GM12878 (cell line): ENCODE results near the gene MGLL. TPM values are rescaled to one million over a fixed set of nuclear protein-coding genes. Genes with fewer than 3 reads are reported as not detected.

ENCODE experiments used
- ATAC-seq: fragments of 200-7000 bp; cut with Tn5 transposase; 3 replicates; pipeline ENCODE4 v1.9.1; 2020; ENCODE audit warnings: mild to moderate bottlenecking, moderate library complexity
- BruUV-seq: library from RNA; stranded (reverse); fragments of 400-500 nt; replicated peaks from 2 replicates; lab custom pipeline; 2021; lab: Mats Ljungman, UMichigan
- CTCF ChIA-PET: fragments of 300-600 bp; sonication (Branson Sonifier 250); formaldehyde crosslinking; extraction: SDS; loops from one replicate; lab custom pipeline; 2021; ENCODE audit warnings: inconsistent platforms; lab: Yijun Ruan, JAX
- POLR2A ChIA-PET: fragments of 350-600 bp; formaldehyde crosslinking; extraction: SDS; loops from one replicate; lab custom pipeline; 2021; ENCODE audit warnings: inconsistent platforms; lab: Charles Lee
- RAD21 ChIA-PET: fragments of 300-600 bp; sonication (Branson Sonifier 250); formaldehyde crosslinking; loops from one replicate; lab custom pipeline; 2023; ENCODE audit warnings: antibody characterized with exemption; ENCODE audit not compliant: unreplicated experiment; lab: Charles Lee
- SMC1A ChIA-PET: fragments of 300-600 bp; sonication (Branson Sonifier 250); formaldehyde crosslinking; loops from one replicate; lab custom pipeline; 2023; ENCODE audit not compliant: unreplicated experiment, uncharacterized antibody; lab: Charles Lee
- DNase-seq: peaks from one replicate; pipeline ENCODE4 v3.0.0-alpha.2; 2011; ENCODE audit warnings: low read depth, low spot score
- FAIRE-seq: peaks from 3 replicates; lab custom pipeline; 2011; peaks lifted over from hg19 to GRCh38; lab: Jason Lieb, UNC
- H2AFZ ChIP-seq: 2 replicates; pipeline ENCODE4 v1.6.0; 2011; ENCODE audit warnings: low read depth, low read length, control low read depth; ENCODE audit not compliant: control insufficient read depth
- H3K27ac ChIP-seq: 2 replicates; pipeline ENCODE4 v1.5.1; 2011; ENCODE audit warnings: control low read depth; ENCODE audit not compliant: control insufficient read depth, insufficient read depth
- H3K27me3 ChIP-seq, 2 experiments: replicated peaks in 1 of 2; 2 replicates each; pipeline versions ENCODE4 v1.6.0 to v1.6.1; 2011; ENCODE audit warnings: low read length in 1 of 2; ENCODE audit not compliant: control insufficient read depth in 2 of 2, insufficient read depth in 2 of 2
- H3K36me3 ChIP-seq, 2 experiments: 2 replicates each; pipeline ENCODE4 v1.5.1; 2011; ENCODE audit warnings: low read length in 1 of 2; ENCODE audit not compliant: control insufficient read depth in 2 of 2, insufficient read depth in 2 of 2
- H3K4me1 ChIP-seq: 2 replicates; pipeline ENCODE4 v1.6.1; 2011; ENCODE audit warnings: mild to moderate bottlenecking, low read length, moderate library complexity, mixed read lengths; ENCODE audit not compliant: control insufficient read depth, insufficient read depth
- H3K4me2 ChIP-seq: 2 replicates; pipeline ENCODE4 v1.6.0; 2011; ENCODE audit warnings: control low read depth; ENCODE audit not compliant: control insufficient read depth, insufficient read depth
- H3K4me3 ChIP-seq: fragments of 200-600 bp; sonication (generic); 2 replicates; pipeline ENCODE4 v1.5.1; 2016
- H3K79me2 ChIP-seq: 2 replicates; pipeline ENCODE4 v1.6.0; 2011; ENCODE audit warnings: low read length; ENCODE audit not compliant: control insufficient read depth, insufficient read depth
- H3K9ac ChIP-seq: 2 replicates; pipeline ENCODE4 v1.8.0; 2011; ENCODE audit warnings: low read length, control low read depth, mixed read lengths; ENCODE audit not compliant: control insufficient read depth, insufficient read depth
- H3K9me3 ChIP-seq: replicated peaks from 3 replicates; pipeline ENCODE4 v1.5.1; 2011; ENCODE audit warnings: mild to moderate bottlenecking, low read length; ENCODE audit not compliant: control insufficient read depth, insufficient read depth
- H4K20me1 ChIP-seq: 2 replicates; pipeline ENCODE4 v1.6.0; 2011; ENCODE audit not compliant: control insufficient read depth, insufficient read depth
- CTCF ChIP-seq, 3 experiments: IDR thresholded peaks in 2 of 3; conservative IDR thresholded peaks in 1 of 3; 2 replicates each; pipeline ENCODE4 v1.5.1; 2011; ENCODE audit warnings: low read depth in 3 of 3, low read length in 3 of 3, mild to moderate bottlenecking in 3 of 3, control low read depth in 2 of 3, moderate library complexity in 2 of 3, inconsistent platforms in 1 of 3, mixed read lengths in 1 of 3; ENCODE audit not compliant: control insufficient read depth in 2 of 3, insufficient read depth in 1 of 3; ENCODE audit errors: extremely low read depth in 1 of 3
- MTA2 ChIP-seq: fragments of 450-650 bp; IDR thresholded peaks from 2 replicates; pipeline ENCODE4 v1.6.1; 2016; ENCODE audit warnings: low read depth, mild to moderate bottlenecking, moderate library complexity
- RAD21 ChIP-seq: IDR thresholded peaks from 2 replicates; pipeline ENCODE4 v1.6.1; 2011; ENCODE audit warnings: mild to moderate bottlenecking, low read depth, low read length, moderate library complexity; ENCODE audit not compliant: insufficient read depth
- SMC3 ChIP-seq: IDR thresholded peaks from 2 replicates; pipeline ENCODE4 v1.6.1; 2011; ENCODE audit warnings: low read length, improper control_type of control experiment, borderline replicate concordance
- ZNF207 ChIP-seq: fragments of 450-650 bp; IDR thresholded peaks from 2 replicates; pipeline ENCODE4 v1.6.1; 2014; ENCODE audit warnings: antibody characterized with exemption, mild to moderate bottlenecking, borderline replicate concordance
- WGBS: methylation state at CpG from one replicate; pipeline ENCODE4 v1.1.6; 2016; ENCODE audit warnings: low lambda C conversion rate; ENCODE audit not compliant: insufficient replicate concordance, insufficient coverage; ENCODE audit errors: missing lambda C conversion rate; 5-methylcytosine and 5-hydroxymethylcytosine counted together
- in situ Hi-C: fragments of 300-500 bp; cut with MboI; formaldehyde crosslinking; loops from 9 replicates; pipeline ENCODE4 v1.14.3; 2018; ENCODE audit warnings: mixed read lengths
- intact Hi-C: fragments of 100-400 bp; cut with micrococcal nuclease; formaldehyde crosslinking; loops from one replicate; pipeline ENCODE4 v1.14.2; 2022; ENCODE audit not compliant: unreplicated experiment
- polyA plus RNA-seq, 11 experiments: library from polyadenylated mRNA; depleted of rRNA in 4 of 11; unstranded in 6 of 11; stranded (reverse) in 5 of 11; fragments of >200 nt; fragmentation: Nextera tagmentation in 4 of 11; fragmentation: Illumina TruSeq in 1 of 11; extraction: Ambion mirVana in 4 of 11; extraction: Trizol in 1 of 11; gene quantifications; 1 replicate in 1 of 11; 2 replicates in 10 of 11; pipeline versions ENCODE4 v1.2.1 to v1.2.3, GENCODE V29; 2011 to 2016; ENCODE audit warnings: inconsistent platforms in 2 of 11, missing spikeins in 2 of 11, low read depth in 1 of 11
- total RNA-seq, 4 experiments: library from RNA; depleted of rRNA in 3 of 4; stranded (reverse); fragments of >200 nt in 3 of 4; fragmentation: Illumina TruSeq in 1 of 4; extraction: Trizol in 1 of 4; gene quantifications; 2 replicates each; pipeline versions ENCODE4 v1.2.1 to v1.2.3, GENCODE V29; 2013 to 2021

Gene MGLL
- total and polyA plus RNA-seq, 10 of the 15 experiments (the other 5 are each of a cell fraction or from before 2014, with no cell fraction given): 44.9 to 177 (median 72.9) TPM

GRCh38 chr3:127857333-127857732 is 35.0 kb upstream of the MGLL start:
- no peaks in the 10 kb centered on the region for H3K9me3 ChIP-seq
- WGBS: 68% methylated on average over 6 of the region's 6 CpGs
- no peaks in the 10 kb centered on the region for H3K36me3 ChIP-seq
- POLR2A ChIA-PET: no interaction called here
- RAD21 ChIA-PET: interaction anchor here (0.9 to 1.1 kb wide), 5 partner anchors 22 to 206 kb away, joined by 3 to 4 read pairs (median 3); no protein-coding TSS in a partner anchor
- H3K4me2 ChIP-seq: no peak overlapping the region
- DNase-seq (no peak), FAIRE-seq (no peak), ATAC-seq (peak; percentile 91)
- intact Hi-C loops (loop anchor here (1.0 kb wide), 1 partner anchor 205 kb away; no protein-coding TSS in a partner anchor), in situ Hi-C loops (no loop called here)
- no peaks in the 10 kb centered on the region for H3K4me1 ChIP-seq
- CTCF ChIA-PET: interaction anchor here (0.7 to 1.7 kb wide), 11 partner anchors 9 to 268 kb away, joined by 3 to 7 read pairs (median 4); no protein-coding TSS in a partner anchor
- no peak overlapping the region for H3K9ac ChIP-seq
- H2AFZ ChIP-seq: peak overlapping the region; percentile 63
- no peaks in the 10 kb centered on the region for H3K79me2 ChIP-seq
- no peak overlapping the region for H3K4me3 ChIP-seq
- TF ChIP-seq RAD21 (peak; percentile 54), MTA2 (no peak), CTCF (IDR thresholded peaks at IDR 0.05 in 2 of 3, conservative IDR thresholded peaks at IDR 0.05 in 1 of 3; ENCODE audit: control insufficient read depth in 2 of 3, extremely low read depth in 1 of 3, insufficient read depth in 1 of 3, low read depth in 3 of 3, low read length in 3 of 3) (peak; percentile 33 to 55 (median 33); a peak in 4 of 6 replicates), ZNF207 (no peak), SMC3 (peak; percentile 41; the same call in 1 of the 2 replicates)
- no TSS peak for BruUV-seq
- no peaks in the 10 kb centered on the region for H3K27me3 ChIP-seq
- no peaks in the 10 kb centered on the region for H4K20me1 ChIP-seq
- SMC1A ChIA-PET: interaction anchor here (0.7 to 1.7 kb wide), 9 partner anchors 23 to 206 kb away, joined by 3 to 4 read pairs (median 4); no protein-coding TSS in a partner anchor
- H3K27ac ChIP-seq: no peak overlapping the region
